Brain microvascular endothelial cell (primary cell): ENCODE data around the gene SOSTDC1.

Experiments used
- DNase-seq: peaks from one replicate; pipeline ENCODE4 v3.0.0-alpha.2; 2020
- H3K27ac ChIP-seq: fragments of 250-450 bp; sonication (Bioruptor Pico); 2 replicates; pipeline ENCODE4 v1.5.1; 2020; ENCODE audit warnings: mild to moderate bottlenecking, moderate library complexity
- H3K27me3 ChIP-seq: fragments of 250-450 bp; sonication (Bioruptor Pico); replicated peaks from 2 replicates; pipeline ENCODE4 v1.5.1; 2020; ENCODE audit warnings: mild to moderate bottlenecking
- H3K36me3 ChIP-seq: fragments of 250-450 bp; sonication (Bioruptor Pico); replicated peaks from 2 replicates; pipeline ENCODE4 v1.5.1; 2020; ENCODE audit warnings: mild to moderate bottlenecking
- H3K4me3 ChIP-seq: 2 replicates; pipeline ENCODE4 v1.5.1; 2011; ENCODE audit warnings: low read depth, mild to moderate bottlenecking, control low read depth, low read length, moderate library complexity
- in situ Hi-C: cut with HindIII; loops from 2 replicates; pipeline ENCODE4 v1.10.0; 2017; ENCODE audit warnings: low sequenced_read_pairs, low pct_ligation_motif_present
- TF ChIP-seq, protein P1 (sequence below): IDR thresholded peaks from 2 replicates; pipeline ENCODE4 v1.5.1; 2011; ENCODE audit warnings: low read depth, mild to moderate bottlenecking, moderate library complexity, low read length, control low read depth, inconsistent platforms; ENCODE audit errors: missing control alignments

SOSTDC1 gene, protein sequence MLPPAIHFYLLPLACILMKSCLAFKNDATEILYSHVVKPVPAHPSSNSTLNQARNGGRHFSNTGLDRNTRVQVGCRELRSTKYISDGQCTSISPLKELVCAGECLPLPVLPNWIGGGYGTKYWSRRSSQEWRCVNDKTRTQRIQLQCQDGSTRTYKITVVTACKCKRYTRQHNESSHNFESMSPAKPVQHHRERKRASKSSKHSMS

DNA sequence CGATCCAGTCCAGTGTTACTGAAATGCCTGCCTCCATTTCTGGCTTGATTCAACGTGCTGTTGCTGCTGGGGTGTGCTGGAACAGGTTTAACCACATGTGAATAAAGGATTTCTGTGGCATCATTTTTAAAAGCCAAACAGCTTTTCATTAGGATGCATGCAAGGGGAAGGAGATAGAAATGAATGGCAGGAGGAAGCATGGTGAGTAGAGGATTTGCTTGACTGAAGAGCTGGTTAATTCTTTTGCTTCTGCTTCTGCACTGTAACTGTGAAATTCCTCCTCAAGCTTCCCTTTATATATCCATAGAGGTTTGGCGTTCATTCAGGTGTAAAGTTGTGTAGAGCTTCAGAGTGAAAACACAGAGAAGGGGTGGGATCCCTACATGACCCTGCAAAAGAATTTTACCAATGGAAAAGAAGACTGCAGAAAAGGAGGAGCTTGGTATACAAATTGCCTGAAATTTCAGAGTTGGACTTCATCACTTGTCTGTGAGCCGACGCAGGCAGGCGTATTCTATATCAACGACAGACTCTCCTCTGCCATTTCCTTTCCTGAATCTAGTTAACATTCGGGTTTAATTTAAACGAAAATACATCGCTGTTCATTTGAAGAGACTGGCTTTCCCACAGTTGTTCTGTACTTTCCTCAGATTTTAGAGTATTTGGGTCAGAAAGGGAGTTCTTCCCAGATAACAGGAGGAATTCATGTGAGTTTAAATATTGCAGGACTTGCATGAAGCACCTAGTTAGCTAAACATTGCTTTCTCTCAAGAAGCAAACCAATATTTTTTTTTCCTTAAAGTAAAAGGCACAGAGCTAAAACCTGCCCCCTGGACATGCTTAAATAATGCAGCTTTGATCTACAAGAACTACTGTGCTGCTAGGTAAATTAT, at the start of gene SOSTDC1:
SOSTDC1 (minus strand) TSS at position 270 of the 893 bp plus-strand sequence; CDS start at position 200, 70 bp downstream.
- H3K36me3 ChIP-seq, result no peaks in the 10 kb centered on the region
- no peak within 1 kb of the TSS for H3K27ac ChIP-seq
- no peak for DNase-seq
- TF ChIP-seq, protein P1, sequence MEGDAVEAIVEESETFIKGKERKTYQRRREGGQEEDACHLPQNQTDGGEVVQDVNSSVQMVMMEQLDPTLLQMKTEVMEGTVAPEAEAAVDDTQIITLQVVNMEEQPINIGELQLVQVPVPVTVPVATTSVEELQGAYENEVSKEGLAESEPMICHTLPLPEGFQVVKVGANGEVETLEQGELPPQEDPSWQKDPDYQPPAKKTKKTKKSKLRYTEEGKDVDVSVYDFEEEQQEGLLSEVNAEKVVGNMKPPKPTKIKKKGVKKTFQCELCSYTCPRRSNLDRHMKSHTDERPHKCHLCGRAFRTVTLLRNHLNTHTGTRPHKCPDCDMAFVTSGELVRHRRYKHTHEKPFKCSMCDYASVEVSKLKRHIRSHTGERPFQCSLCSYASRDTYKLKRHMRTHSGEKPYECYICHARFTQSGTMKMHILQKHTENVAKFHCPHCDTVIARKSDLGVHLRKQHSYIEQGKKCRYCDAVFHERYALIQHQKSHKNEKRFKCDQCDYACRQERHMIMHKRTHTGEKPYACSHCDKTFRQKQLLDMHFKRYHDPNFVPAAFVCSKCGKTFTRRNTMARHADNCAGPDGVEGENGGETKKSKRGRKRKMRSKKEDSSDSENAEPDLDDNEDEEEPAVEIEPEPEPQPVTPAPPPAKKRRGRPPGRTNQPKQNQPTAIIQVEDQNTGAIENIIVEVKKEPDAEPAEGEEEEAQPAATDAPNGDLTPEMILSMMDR, result no peak
- H3K27me3 ChIP-seq, result no peaks in the 10 kb centered on the region
- in situ Hi-C loops, result no loop called here
- peak within 1 kb of the TSS; percentile 41 for H3K4me3 ChIP-seq

DNA sequence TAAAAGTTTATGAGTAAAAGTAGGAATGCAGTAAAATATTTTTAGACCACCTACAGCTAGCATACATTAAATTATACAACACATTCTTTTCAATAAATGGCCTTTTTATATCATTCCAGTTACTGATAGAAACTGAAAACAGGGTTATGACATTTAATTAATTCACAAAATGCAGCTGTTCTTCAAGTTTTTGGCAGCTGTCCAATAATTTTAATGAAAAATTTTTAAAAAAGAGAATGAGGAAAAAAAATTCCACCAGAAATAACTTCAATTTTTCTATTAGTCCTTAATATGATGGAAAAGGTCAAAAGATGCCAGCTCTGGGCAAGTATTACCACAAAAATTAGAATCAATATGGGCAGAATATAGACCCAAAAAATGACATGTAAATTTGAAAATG, 49.2 kb upstream of the SOSTDC1 start:
- Histone ChIP-seq H3K27me3 (no peaks in the 10 kb centered on the region), H3K4me3 (no peak overlapping the region), H3K36me3 (no peaks in the 10 kb centered on the region), H3K27ac (no peak overlapping the region)
- no peak for DNase-seq
- TF ChIP-seq, protein P1, result no peak
- in situ Hi-C loops, result no loop called here

DNA sequence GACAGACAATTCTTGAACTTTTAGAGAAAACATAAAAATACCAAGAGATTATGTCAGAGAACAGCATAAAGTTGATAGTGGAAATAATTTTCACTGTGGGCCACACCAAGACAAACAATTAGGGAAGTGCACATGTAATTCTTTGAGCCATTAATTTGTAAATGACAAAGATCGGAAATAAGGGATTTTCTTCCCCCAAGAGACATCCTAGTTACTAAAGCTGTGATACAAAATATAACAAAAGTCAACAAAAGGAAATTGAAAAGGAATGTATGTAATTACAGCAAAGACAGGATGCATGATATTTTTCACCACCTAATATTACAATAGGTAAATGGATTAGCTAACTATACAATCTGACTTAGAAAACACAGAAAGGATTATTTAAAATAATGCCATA, 48.7 kb upstream of the SOSTDC1 start:
- no peaks in the 10 kb centered on the region for H3K36me3 ChIP-seq
- H3K27me3 ChIP-seq, result no peaks in the 10 kb centered on the region
- no peak overlapping the region for H3K27ac ChIP-seq
- no peak overlapping the region for H3K4me3 ChIP-seq
- no peak for DNase-seq
- in situ Hi-C loops, result no loop called here
- TF ChIP-seq, protein P1, result no peak

DNA sequence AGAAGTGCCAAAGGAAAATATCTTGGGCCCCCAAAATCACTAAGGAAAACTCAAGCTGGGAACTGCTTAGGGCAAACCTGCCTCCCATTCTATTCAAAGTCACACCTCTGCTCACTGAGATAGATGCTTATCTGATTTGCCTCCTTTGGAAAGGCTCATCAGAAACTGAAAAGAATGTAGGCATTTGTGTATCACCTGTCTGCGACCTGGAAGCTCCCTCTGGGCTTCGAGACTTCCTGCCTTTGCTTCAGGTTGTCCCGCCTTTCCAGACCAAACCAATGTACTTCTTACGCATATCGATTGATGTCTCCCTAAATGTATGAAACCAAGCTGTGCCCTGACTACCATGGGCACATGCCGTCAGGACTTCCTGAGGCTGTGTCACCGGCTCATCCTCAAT, 46.6 kb upstream of the SOSTDC1 start:
- Histone ChIP-seq H3K27ac (no peak overlapping the region), H3K36me3 (no peaks in the 10 kb centered on the region), H3K27me3 (no peaks in the 10 kb centered on the region), H3K4me3 (no peak overlapping the region)
- in situ Hi-C loops, result no loop called here
- TF ChIP-seq, protein P1, result no peak
- DNase-seq, result no peak

DNA sequence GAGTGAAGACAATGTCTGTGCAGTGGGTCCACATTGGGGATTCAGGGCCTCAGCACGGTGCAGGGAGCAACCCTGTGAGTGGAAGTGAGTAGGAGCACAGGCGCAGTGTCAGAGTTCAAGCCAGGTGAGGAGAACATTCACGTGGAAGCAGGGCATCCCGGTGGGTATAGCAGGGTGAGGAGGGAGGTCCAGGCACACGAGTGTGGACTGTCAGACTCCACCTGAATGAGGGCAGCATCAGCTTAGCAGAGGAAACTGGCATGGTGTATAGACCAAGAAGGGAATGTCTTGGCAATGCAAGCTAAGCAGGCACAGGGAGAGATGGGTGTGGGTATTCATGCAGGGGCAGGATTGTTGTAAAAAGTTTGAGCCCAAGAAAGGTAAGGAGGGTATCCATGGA, 45.8 kb upstream of the SOSTDC1 start:
- Histone ChIP-seq H3K36me3 (no peaks in the 10 kb centered on the region), H3K27me3 (no peaks in the 10 kb centered on the region), H3K4me3 (no peak overlapping the region), H3K27ac (no peak overlapping the region)
- in situ Hi-C loops, result no loop called here
- TF ChIP-seq, protein P1, result no peak
- DNase-seq, result no peak
